ENCODE results near the gene SPOPL.

SPOPL gene

GRCh38 chr2:138504092-138504491, 2.5 kb downstream of the SPOPL start:
- Mint-ChIP-seq H3K4me3 (peak overlapping the region; percentile 99), H3K36me3 (ENCODE audit: low read depth) (peaks cover 4% of the 10 kb centered on the region), H3K27me3 (ENCODE audit: low read depth, poor library complexity) (peaks cover 4% of the 10 kb centered on the region), H3K4me1 (peaks cover 58% of the 10 kb centered on the region), H3K27ac (no peak overlapping the region), H3K9me3 (no peaks in the 10 kb centered on the region)
- no peak for DNase-seq
- TF ChIP-seq CTCF (IDR thresholded peaks at IDR 0.05) = no peak

GRCh38 chr2:138504546-138505235, 3.1 kb downstream of the SPOPL start:
- no peak for DNase-seq
- H3K27me3 Mint-ChIP-seq (ENCODE audit: low read depth, poor library complexity) = peaks cover 4% of the 10 kb centered on the region
- peaks cover 52% of the 10 kb centered on the region for H3K4me1 Mint-ChIP-seq
- peaks cover 7% of the 10 kb centered on the region for H3K36me3 Mint-ChIP-seq (ENCODE audit: low read depth)
- no peak overlapping the region for H3K4me3 Mint-ChIP-seq
- no peak for TF ChIP-seq CTCF (IDR thresholded peaks at IDR 0.05)
- H3K27ac Mint-ChIP-seq = no peak overlapping the region
- H3K9me3 Mint-ChIP-seq = no peaks in the 10 kb centered on the region

GRCh38 chr2:138507267-138507666, 5.7 kb downstream of the SPOPL start:
- TF ChIP-seq CTCF (IDR thresholded peaks at IDR 0.05) = no peak
- Mint-ChIP-seq H3K4me1 (peaks cover 42% of the 10 kb centered on the region), H3K36me3 (ENCODE audit: low read depth) (peaks cover 23% of the 10 kb centered on the region), H3K4me3 (no peak overlapping the region), H3K27ac (peak overlapping the region; percentile 6), H3K27me3 (ENCODE audit: low read depth, poor library complexity) (peaks cover 4% of the 10 kb centered on the region), H3K9me3 (peaks cover 2% of the 10 kb centered on the region)
- no peak for DNase-seq

GRCh38 chr2:138510319-138510718, 8.7 kb downstream of the SPOPL start:
- no peaks in the 10 kb centered on the region for H3K27me3 Mint-ChIP-seq (ENCODE audit: low read depth, poor library complexity)
- no peak for TF ChIP-seq CTCF (IDR thresholded peaks at IDR 0.05)
- no peak for DNase-seq
- no peak overlapping the region for H3K4me3 Mint-ChIP-seq
- peaks cover 26% of the 10 kb centered on the region for H3K4me1 Mint-ChIP-seq
- peaks cover 9% of the 10 kb centered on the region for H3K9me3 Mint-ChIP-seq
- H3K36me3 Mint-ChIP-seq (ENCODE audit: low read depth) = peaks cover 30% of the 10 kb centered on the region
- H3K27ac Mint-ChIP-seq = no peak overlapping the region

GRCh38 chr2:138512672-138513071, 11.1 kb downstream of the SPOPL start:
- Mint-ChIP-seq H3K27me3 (ENCODE audit: low read depth, poor library complexity) (no peaks in the 10 kb centered on the region), H3K4me1 (peaks cover 15% of the 10 kb centered on the region), H3K36me3 (ENCODE audit: low read depth) (peaks cover 37% of the 10 kb centered on the region), H3K9me3 (peaks cover 13% of the 10 kb centered on the region), H3K4me3 (no peak overlapping the region), H3K27ac (no peak overlapping the region)
- TF ChIP-seq CTCF (IDR thresholded peaks at IDR 0.05) = no peak
- no peak for DNase-seq

GRCh38 chr2:138514173-138514572, 12.6 kb downstream of the SPOPL start:
- Mint-ChIP-seq H3K36me3 (ENCODE audit: low read depth) (peaks cover 34% of the 10 kb centered on the region), H3K4me3 (no peak overlapping the region), H3K27me3 (ENCODE audit: low read depth, poor library complexity) (no peaks in the 10 kb centered on the region), H3K4me1 (peaks cover 15% of the 10 kb centered on the region), H3K27ac (no peak overlapping the region), H3K9me3 (peaks cover 13% of the 10 kb centered on the region)
- DNase-seq = no peak
- TF ChIP-seq CTCF (IDR thresholded peaks at IDR 0.05) = no peak
